Naive thymus-derived CD4-positive, alpha-beta T cell (primary cell): Measurements from ENCODE around the gene PMF1. TPM values are rescaled to one million over a fixed set of nuclear protein-coding genes. Genes with fewer than 3 reads are reported as not detected.
A peak's percentile ranks its signal among the peaks of the same experiment; 100 is the strongest.

ENCODE experiments used
- ATAC-seq: fragments of 150-1000 bp; cut with Tn5 transposase; 2 replicates; pipeline ENCODE4 v1.10.0; 2021; ENCODE audit warnings: mild to moderate bottlenecking, moderate library complexity
- CTCF ChIA-PET: fragments of 350-600 bp; sonication (Branson Sonifier 250); formaldehyde crosslinking; loops from one replicate; lab custom pipeline; 2021; ENCODE audit warnings: antibody characterized with exemption; lab: Charles Lee
- POLR2A ChIA-PET: fragments of 350-600 bp; sonication (Branson Sonifier 250); formaldehyde crosslinking; loops from one replicate; lab custom pipeline; 2021; ENCODE audit warnings: antibody characterized with exemption, inconsistent platforms; lab: Charles Lee
- DNase-seq, 9 donors: peaks; one replicate each; pipeline versions ENCODE4 v3.0.0 to v3.0.0-alpha.2; 2020 to 2022; ENCODE audit warnings: mixed read lengths in 1 of 9
- H3K27ac ChIP-seq: one replicate; pipeline ENCODE4 v1.7.0; 2013; ENCODE audit warnings: mild to moderate bottlenecking, low read depth, low read length, moderate library complexity
- H3K27me3 ChIP-seq, 2 donors: one replicate each; pipeline ENCODE4 v1.7.0; 2013; ENCODE audit warnings: low read length in 2 of 2, mild to moderate bottlenecking in 2 of 2, moderate library complexity in 2 of 2; ENCODE audit not compliant: control insufficient read depth in 2 of 2, insufficient read depth in 2 of 2
- H3K36me3 ChIP-seq, 3 experiments: 1 replicate in 2 of 3; 2 replicates in 1 of 3; pipeline ENCODE4 v1.7.0; 2013; ENCODE audit warnings: low read length in 3 of 3, mild to moderate bottlenecking in 3 of 3, moderate library complexity in 1 of 3; ENCODE audit not compliant: insufficient read depth in 3 of 3, control insufficient read depth in 2 of 3
- H3K4me1 ChIP-seq, 2 donors: one replicate each; pipeline ENCODE4 v1.7.0; 2013; ENCODE audit warnings: low read length in 2 of 2, mild to moderate bottlenecking in 2 of 2, moderate library complexity in 1 of 2; ENCODE audit not compliant: control insufficient read depth in 2 of 2, insufficient read depth in 2 of 2
- H3K4me3 ChIP-seq: 2 replicates; pipeline ENCODE4 v1.7.0; 2013; ENCODE audit warnings: mild to moderate bottlenecking, low read length
- H3K9me3 ChIP-seq, 3 experiments: 1 replicate in 2 of 3; 2 replicates in 1 of 3; pipeline ENCODE4 v1.7.0; 2013; ENCODE audit warnings: low read length in 3 of 3; ENCODE audit not compliant: control insufficient read depth in 2 of 3
- H3K27ac Mint-ChIP-seq, 9 donors: one replicate each; pipeline ENCODE4 v1.8.0; 2020 to 2022; ENCODE audit warnings: mixed read lengths in 9 of 9, mild to moderate bottlenecking in 8 of 9, moderate library complexity in 5 of 9, inconsistent platforms in 2 of 9
- H3K27me3 Mint-ChIP-seq, 5 donors: one replicate each; pipeline ENCODE4 v1.8.0; 2021 to 2022; ENCODE audit warnings: mixed read lengths in 5 of 5, mild to moderate bottlenecking in 1 of 5
- H3K36me3 Mint-ChIP-seq, 5 donors: one replicate each; pipeline ENCODE4 v1.8.0; 2020 to 2022; ENCODE audit warnings: mixed read lengths in 5 of 5, mild to moderate bottlenecking in 3 of 5, inconsistent platforms in 1 of 5
- H3K4me1 Mint-ChIP-seq, 7 donors: one replicate each; pipeline ENCODE4 v1.8.0; 2020 to 2022; ENCODE audit warnings: mixed read lengths in 7 of 7, mild to moderate bottlenecking in 3 of 7, inconsistent platforms in 1 of 7
- H3K4me3 Mint-ChIP-seq, 10 donors: one replicate each; pipeline ENCODE4 v1.8.0; 2020 to 2022; ENCODE audit warnings: mild to moderate bottlenecking in 10 of 10, mixed read lengths in 10 of 10, moderate library complexity in 6 of 10, inconsistent platforms in 2 of 10
- H3K9me3 Mint-ChIP-seq, 11 donors: one replicate each; pipeline ENCODE4 v1.8.0; 2020 to 2022; ENCODE audit warnings: mixed read lengths in 11 of 11, mild to moderate bottlenecking in 4 of 11, inconsistent platforms in 1 of 11, moderate library complexity in 1 of 11
- intact Hi-C, 2 donors: fragments of 100-400 bp; cut with micrococcal nuclease; formaldehyde crosslinking; loops; one replicate each; pipeline ENCODE4 v1.15.1; 2023
- polyA plus RNA-seq, 2 donors: library from polyadenylated mRNA; unstranded; fragments of 300-500 nt; fragmentation: Illumina TruSeq; gene quantifications; one replicate each; pipeline ENCODE4 v1.2.3, GENCODE V29; 2021
- total RNA-seq, 6 experiments: library from RNA in 5 of 6; stranded (reverse) in 5 of 6; gene quantifications; 1 replicate in 5 of 6; 2 replicates in 1 of 6; pipeline ENCODE4 v1.2.3 and lab custom pipeline; 2021 to 2026

PMF1 gene
- total and polyA plus RNA-seq, 7 experiments from 2014 or later, result 42.2 to 81.2 (median 66.3) TPM

GRCh38 chr1:156276532-156276931, 63.7 kb downstream of the PMF1 start:
- Histone ChIP-seq H3K4me3 (no peak overlapping the region), H3K36me3 (peaks cover 26 to 75% (median 40%) of the 10 kb centered on the region in 3 experiments), H3K27ac (no peak overlapping the region), H3K9me3 (no peaks in the 10 kb centered on the region), H3K4me1 (peaks cover 2 to 9% of the 10 kb centered on the region in 2 donors), H3K27me3 (no peaks in the 10 kb centered on the region)
- CTCF ChIA-PET, result no interaction called here
- Mint-ChIP-seq H3K27ac (no peak overlapping the region), H3K27me3 (no peaks in the 10 kb centered on the region), H3K36me3 (peaks cover 18 to 57% (median 30%) of the 10 kb centered on the region in 5 donors), H3K9me3 (peaks cover 0 to 2% (median 0%) of the 10 kb centered on the region in 11 donors), H3K4me3 (no peak overlapping the region), H3K4me1 (peaks cover 13 to 22% (median 18%) of the 10 kb centered on the region in 7 donors)
- no peak for DNase-seq
- POLR2A ChIA-PET, result no interaction called here
- intact Hi-C loops, result no loop called here
- ATAC-seq, result no peak

DNA sequence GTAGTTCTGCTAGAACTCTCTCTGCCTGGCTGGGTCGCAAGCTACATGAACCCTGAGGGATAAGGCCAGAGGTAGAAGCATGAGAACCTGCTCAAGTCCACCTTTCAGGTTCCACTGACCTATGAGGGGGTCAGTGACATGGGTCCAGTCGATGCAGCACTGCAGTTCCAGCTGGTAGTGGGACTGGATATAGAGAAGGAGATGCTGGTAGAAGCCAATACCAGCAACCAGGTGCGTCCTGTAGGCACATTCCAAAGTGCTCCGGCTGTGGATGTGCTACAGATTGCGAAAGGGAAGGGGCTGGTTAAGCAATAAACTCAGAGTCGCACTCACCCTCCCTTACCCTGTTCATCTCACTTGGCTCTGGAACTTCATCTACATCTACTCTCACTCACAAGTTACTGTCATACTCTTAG, 64.2 kb downstream of the PMF1 start:
- ChIA-PET POLR2A (no interaction called here), CTCF (no interaction called here)
- no peaks in the 10 kb centered on the region for H3K27me3 ChIP-seq
- Mint-ChIP-seq H3K36me3 (peaks cover 18 to 54% (median 30%) of the 10 kb centered on the region in 5 donors), H3K4me3 (no peak overlapping the region), H3K27me3 (no peaks in the 10 kb centered on the region), H3K9me3 (peaks cover 0 to 2% (median 0%) of the 10 kb centered on the region in 11 donors), H3K4me1 (peaks cover 16 to 27% (median 21%) of the 10 kb centered on the region in 7 donors), H3K27ac (no peak overlapping the region)
- intact Hi-C loops, result no loop called here
- H3K4me3 ChIP-seq, result no peak overlapping the region
- ATAC-seq, result no peak
- DNase-seq, result no peak
- peaks cover 6 to 13% of the 10 kb centered on the region in 2 donors for H3K4me1 ChIP-seq
- no peak overlapping the region for H3K27ac ChIP-seq
- no peaks in the 10 kb centered on the region for H3K9me3 ChIP-seq
- H3K36me3 ChIP-seq, result peaks cover 23 to 71% (median 40%) of the 10 kb centered on the region in 3 experiments

DNA sequence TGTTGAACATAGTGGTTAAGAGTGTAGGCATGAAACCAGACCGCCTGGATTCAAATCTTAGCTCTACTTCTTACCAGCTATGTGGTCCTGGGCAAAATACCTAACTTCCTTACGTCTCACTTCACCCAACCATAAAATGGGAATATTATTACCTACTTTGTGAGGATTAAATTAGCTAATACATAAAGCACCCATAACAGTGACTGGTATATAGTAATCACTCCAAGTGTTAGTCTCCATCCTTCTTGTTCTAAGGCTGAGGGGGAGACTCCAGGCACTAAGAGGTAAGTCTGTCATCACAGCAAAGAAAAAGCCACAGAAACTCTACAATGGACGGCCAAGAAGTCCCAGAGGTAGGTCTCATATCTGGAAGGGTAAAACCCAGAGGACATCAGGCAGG, 67.0 kb downstream of the PMF1 start:
- ATAC-seq (no peak), DNase-seq (no peak)
- H3K4me3 ChIP-seq, result no peak overlapping the region
- H3K4me1 Mint-ChIP-seq, result peaks cover 29 to 45% (median 40%) of the 10 kb centered on the region in 7 donors
- peak overlapping the region in 6 of 10 donors; percentile 15 to 97 (median 48) for H3K4me3 Mint-ChIP-seq
- H3K4me1 ChIP-seq, result peaks cover 15 to 22% of the 10 kb centered on the region in 2 donors
- no peak overlapping the region for H3K27ac ChIP-seq
- no peaks in the 10 kb centered on the region for H3K9me3 Mint-ChIP-seq
- peaks cover 10 to 42% (median 22%) of the 10 kb centered on the region in 3 experiments for H3K36me3 ChIP-seq
- H3K36me3 Mint-ChIP-seq, result peaks cover 8 to 35% (median 14%) of the 10 kb centered on the region in 5 donors
- ChIA-PET POLR2A (interaction anchor here (0.6 to 3.8 kb wide), 2 partner anchors 9 to 347 kb away, joined by 3 to 26 read pairs; no protein-coding TSS in a partner anchor), CTCF (interaction anchor here (0.7 to 1.2 kb wide), 3 partner anchors 9 to 55 kb away, joined by 3 read pairs; no protein-coding TSS in a partner anchor)
- H3K27ac Mint-ChIP-seq, result peak overlapping the region in 1 of 9 donors; percentile 26
- H3K27me3 ChIP-seq, result no peaks in the 10 kb centered on the region
- H3K27me3 Mint-ChIP-seq, result peaks cover 0 to 3% (median 0%) of the 10 kb centered on the region in 5 donors
- no peaks in the 10 kb centered on the region for H3K9me3 ChIP-seq
- intact Hi-C loops, result no loop called here

GRCh38 chr1:156281281-156281680, 68.5 kb downstream of the PMF1 start:
- intact Hi-C loops, result no loop called here
- Histone ChIP-seq H3K36me3 (peaks cover 10 to 33% (median 21%) of the 10 kb centered on the region in 3 experiments), H3K27me3 (no peaks in the 10 kb centered on the region), H3K4me3 (peak overlapping the region; percentile 93), H3K4me1 (peaks cover 15 to 22% of the 10 kb centered on the region in 2 donors), H3K9me3 (no peaks in the 10 kb centered on the region), H3K27ac (peak overlapping the region; percentile 89)
- Mint-ChIP-seq H3K4me1 (peaks cover 29 to 51% (median 40%) of the 10 kb centered on the region in 7 donors), H3K27me3 (peaks cover 0 to 3% (median 0%) of the 10 kb centered on the region in 5 donors), H3K4me3 (peak overlapping the region; percentile 85 to 99 (median 94)), H3K36me3 (peaks cover 8 to 28% (median 14%) of the 10 kb centered on the region in 5 donors), H3K27ac (peak overlapping the region in 8 of 9 donors; percentile 61 to 95 (median 92)), H3K9me3 (no peaks in the 10 kb centered on the region)
- CTCF ChIA-PET, result interaction anchor here (0.5 to 1.4 kb wide), 3 partner anchors 13 to 57 kb away, joined by 3 read pairs; partner anchors contain the start of genes CCT3 and TSACC
- ATAC-seq, result no peak
- POLR2A ChIA-PET, result interaction anchor here (1.1 to 3.8 kb wide), 7 partner anchors 10 to 591 kb away, joined by 3 to 28 read pairs (median 5); partner anchors contain the start of genes CCT3, GON4L, PMF1 and TSACC
- DNase-seq, result peak in 4 of 9 donors; percentile 12 to 47 (median 30)

- Histone ChIP-seq H3K4me1 (peaks cover 15 to 22% of the 10 kb centered on the region in 2 donors), H3K4me3 (peak overlapping the region; percentile 93), H3K36me3 (peaks cover 7 to 27% (median 15%) of the 10 kb centered on the region in 3 experiments), H3K27ac (peak overlapping the region; percentile 89), H3K9me3 (no peaks in the 10 kb centered on the region), H3K27me3 (no peaks in the 10 kb centered on the region)
- intact Hi-C loops, result loop anchor here (1.0 to 2.0 kb wide), 12 partner anchors 13 to 485 kb away; partner anchors contain the start of genes GLMP (in 2 of the 2), LAMTOR2 (in 2 of the 2), PRCC (in 2 of the 2) and SLC25A44 (in 2 of the 2)
- peak overlapping the region; percentile 85 to 99 (median 94) for H3K4me3 Mint-ChIP-seq
- peaks cover 29 to 51% (median 40%) of the 10 kb centered on the region in 7 donors for H3K4me1 Mint-ChIP-seq
- ATAC-seq, result no peak
- H3K9me3 Mint-ChIP-seq, result no peaks in the 10 kb centered on the region
- POLR2A ChIA-PET, result interaction anchor here (0.5 to 3.8 kb wide), 17 partner anchors 11 to 673 kb away, joined by 3 to 28 read pairs (median 3); partner anchors contain the start of genes CCT3, GLMP, GON4L and MEF2D
- CTCF ChIA-PET, result interaction anchor here (0.5 to 1.4 kb wide), 2 partner anchors 12 to 56 kb away, joined by 3 read pairs; partner anchors contain the start of genes CCT3 and TSACC
- peaks cover 0 to 3% (median 0%) of the 10 kb centered on the region in 5 donors for H3K27me3 Mint-ChIP-seq
- H3K36me3 Mint-ChIP-seq, result peaks cover 6 to 24% (median 11%) of the 10 kb centered on the region in 5 donors
- H3K27ac Mint-ChIP-seq, result peak overlapping the region; percentile 89 to 98 (median 94)
- peak in 1 of 9 donors; percentile 42 for DNase-seq
These were observed 69.1 kb downstream of the PMF1 start for GRCh38 chr1:156281693-156282478.
